Measurements from ENCODE around the gene RER1. TPM values are rescaled to one million over a fixed set of nuclear protein-coding genes. Genes with fewer than 3 reads are reported as not detected.

RER1 gene
- polyA plus RNA-seq, 1 donor from 2014 or later, result 58.7 TPM

DNA sequence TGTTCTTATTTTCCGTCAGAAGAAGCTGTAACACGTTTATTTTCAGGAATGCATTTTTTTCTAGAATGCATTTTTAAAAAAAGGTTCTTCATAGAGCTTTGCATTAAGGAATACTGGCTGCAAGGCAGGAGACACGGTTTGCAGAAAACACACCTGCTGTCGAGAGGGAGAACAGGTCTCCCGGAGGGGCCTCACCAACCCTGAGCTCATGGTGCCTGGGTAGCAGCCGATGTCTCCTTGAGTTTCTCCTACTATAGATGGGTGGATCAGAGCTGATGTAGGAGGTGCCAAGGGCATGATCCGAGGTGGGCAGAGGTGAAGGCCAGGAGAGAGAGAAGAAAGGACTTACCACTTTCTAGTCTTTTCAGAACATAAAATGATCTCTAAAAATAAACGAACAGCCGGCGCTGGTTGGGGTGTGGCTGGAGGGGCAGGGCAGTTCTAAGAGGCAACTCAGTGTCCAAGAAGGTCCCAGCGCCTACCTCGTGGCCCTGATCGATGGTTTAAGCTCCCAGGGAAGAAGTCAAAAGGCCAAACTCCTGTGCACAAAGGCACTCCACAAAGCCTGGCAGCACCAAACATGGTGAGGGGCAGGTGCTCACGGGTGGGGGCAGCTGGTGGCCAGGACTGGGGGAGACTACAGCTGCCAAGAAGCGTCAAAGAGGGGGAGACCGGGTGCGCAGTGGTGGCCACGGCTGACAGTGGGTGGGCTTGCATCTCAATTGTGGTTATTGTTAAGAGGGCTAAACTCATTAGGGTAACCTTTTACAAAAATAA, 12.5 kb upstream of the RER1 start:
- H3K36me3 ChIP-seq (ENCODE audit: insufficient read depth, low read length), result no peaks in the 10 kb centered on the region
- no peak overlapping the region for H3K9ac ChIP-seq (ENCODE audit: low read length)
- H3K9me3 ChIP-seq (ENCODE audit: low read length), result no peaks in the 10 kb centered on the region
- no peak overlapping the region for H3K27ac ChIP-seq (ENCODE audit: low read length)
- no peaks in the 10 kb centered on the region for H3K79me2 ChIP-seq (replicated peaks; ENCODE audit: insufficient read depth, low read length)
- no peak overlapping the region for H2AFZ ChIP-seq (ENCODE audit: low read depth, low read length)
- H3K4me3 ChIP-seq (ENCODE audit: low read length), result no peak overlapping the region
- H3K27me3 ChIP-seq (ENCODE audit: insufficient read depth, low read depth, low read length), result no peaks in the 10 kb centered on the region
- no peaks in the 10 kb centered on the region for H3F3A ChIP-seq (ENCODE audit: insufficient read depth, low read length, poor library complexity, severe bottlenecking)
- H3K9me2 ChIP-seq (ENCODE audit: insufficient read depth, low read length), result no peaks in the 10 kb centered on the region
- H4K20me1 ChIP-seq (ENCODE audit: insufficient read depth), result no peaks in the 10 kb centered on the region
- no peak overlapping the region for H3K4me2 ChIP-seq (ENCODE audit: low read length)
- TF ChIP-seq TAF1 (IDR thresholded peaks at IDR 0.05; ENCODE audit: low read depth) (no peak), POLR2AphosphoS5 (IDR thresholded peaks at IDR 0.05) (no peak), RAD21 (conservative IDR thresholded peaks at IDR 0.05) (no peak), SMC3 (conservative IDR thresholded peaks at IDR 0.05; ENCODE audit: poor library complexity) (no peak), EZH2 (IDR thresholded peaks at IDR 0.05; ENCODE audit: borderline replicate concordance, insufficient read depth, low read length, poor library complexity, severe bottlenecking) (no peak), EP300 (conservative IDR thresholded peaks at IDR 0.05; ENCODE audit: poor library complexity, severe bottlenecking) (no peak), MXI1 (conservative IDR thresholded peaks at IDR 0.05; ENCODE audit: poor library complexity, severe bottlenecking) (no peak)
- TF ChIP-seq, protein P1, sequence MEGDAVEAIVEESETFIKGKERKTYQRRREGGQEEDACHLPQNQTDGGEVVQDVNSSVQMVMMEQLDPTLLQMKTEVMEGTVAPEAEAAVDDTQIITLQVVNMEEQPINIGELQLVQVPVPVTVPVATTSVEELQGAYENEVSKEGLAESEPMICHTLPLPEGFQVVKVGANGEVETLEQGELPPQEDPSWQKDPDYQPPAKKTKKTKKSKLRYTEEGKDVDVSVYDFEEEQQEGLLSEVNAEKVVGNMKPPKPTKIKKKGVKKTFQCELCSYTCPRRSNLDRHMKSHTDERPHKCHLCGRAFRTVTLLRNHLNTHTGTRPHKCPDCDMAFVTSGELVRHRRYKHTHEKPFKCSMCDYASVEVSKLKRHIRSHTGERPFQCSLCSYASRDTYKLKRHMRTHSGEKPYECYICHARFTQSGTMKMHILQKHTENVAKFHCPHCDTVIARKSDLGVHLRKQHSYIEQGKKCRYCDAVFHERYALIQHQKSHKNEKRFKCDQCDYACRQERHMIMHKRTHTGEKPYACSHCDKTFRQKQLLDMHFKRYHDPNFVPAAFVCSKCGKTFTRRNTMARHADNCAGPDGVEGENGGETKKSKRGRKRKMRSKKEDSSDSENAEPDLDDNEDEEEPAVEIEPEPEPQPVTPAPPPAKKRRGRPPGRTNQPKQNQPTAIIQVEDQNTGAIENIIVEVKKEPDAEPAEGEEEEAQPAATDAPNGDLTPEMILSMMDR (IDR thresholded peaks at IDR 0.05; ENCODE audit: poor library complexity, severe bottlenecking), result no peak
- TF ChIP-seq, protein P2, sequence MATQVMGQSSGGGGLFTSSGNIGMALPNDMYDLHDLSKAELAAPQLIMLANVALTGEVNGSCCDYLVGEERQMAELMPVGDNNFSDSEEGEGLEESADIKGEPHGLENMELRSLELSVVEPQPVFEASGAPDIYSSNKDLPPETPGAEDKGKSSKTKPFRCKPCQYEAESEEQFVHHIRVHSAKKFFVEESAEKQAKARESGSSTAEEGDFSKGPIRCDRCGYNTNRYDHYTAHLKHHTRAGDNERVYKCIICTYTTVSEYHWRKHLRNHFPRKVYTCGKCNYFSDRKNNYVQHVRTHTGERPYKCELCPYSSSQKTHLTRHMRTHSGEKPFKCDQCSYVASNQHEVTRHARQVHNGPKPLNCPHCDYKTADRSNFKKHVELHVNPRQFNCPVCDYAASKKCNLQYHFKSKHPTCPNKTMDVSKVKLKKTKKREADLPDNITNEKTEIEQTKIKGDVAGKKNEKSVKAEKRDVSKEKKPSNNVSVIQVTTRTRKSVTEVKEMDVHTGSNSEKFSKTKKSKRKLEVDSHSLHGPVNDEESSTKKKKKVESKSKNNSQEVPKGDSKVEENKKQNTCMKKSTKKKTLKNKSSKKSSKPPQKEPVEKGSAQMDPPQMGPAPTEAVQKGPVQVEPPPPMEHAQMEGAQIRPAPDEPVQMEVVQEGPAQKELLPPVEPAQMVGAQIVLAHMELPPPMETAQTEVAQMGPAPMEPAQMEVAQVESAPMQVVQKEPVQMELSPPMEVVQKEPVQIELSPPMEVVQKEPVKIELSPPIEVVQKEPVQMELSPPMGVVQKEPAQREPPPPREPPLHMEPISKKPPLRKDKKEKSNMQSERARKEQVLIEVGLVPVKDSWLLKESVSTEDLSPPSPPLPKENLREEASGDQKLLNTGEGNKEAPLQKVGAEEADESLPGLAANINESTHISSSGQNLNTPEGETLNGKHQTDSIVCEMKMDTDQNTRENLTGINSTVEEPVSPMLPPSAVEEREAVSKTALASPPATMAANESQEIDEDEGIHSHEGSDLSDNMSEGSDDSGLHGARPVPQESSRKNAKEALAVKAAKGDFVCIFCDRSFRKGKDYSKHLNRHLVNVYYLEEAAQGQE (IDR thresholded peaks at IDR 0.05; ENCODE audit: borderline replicate concordance), result no peak

DNA sequence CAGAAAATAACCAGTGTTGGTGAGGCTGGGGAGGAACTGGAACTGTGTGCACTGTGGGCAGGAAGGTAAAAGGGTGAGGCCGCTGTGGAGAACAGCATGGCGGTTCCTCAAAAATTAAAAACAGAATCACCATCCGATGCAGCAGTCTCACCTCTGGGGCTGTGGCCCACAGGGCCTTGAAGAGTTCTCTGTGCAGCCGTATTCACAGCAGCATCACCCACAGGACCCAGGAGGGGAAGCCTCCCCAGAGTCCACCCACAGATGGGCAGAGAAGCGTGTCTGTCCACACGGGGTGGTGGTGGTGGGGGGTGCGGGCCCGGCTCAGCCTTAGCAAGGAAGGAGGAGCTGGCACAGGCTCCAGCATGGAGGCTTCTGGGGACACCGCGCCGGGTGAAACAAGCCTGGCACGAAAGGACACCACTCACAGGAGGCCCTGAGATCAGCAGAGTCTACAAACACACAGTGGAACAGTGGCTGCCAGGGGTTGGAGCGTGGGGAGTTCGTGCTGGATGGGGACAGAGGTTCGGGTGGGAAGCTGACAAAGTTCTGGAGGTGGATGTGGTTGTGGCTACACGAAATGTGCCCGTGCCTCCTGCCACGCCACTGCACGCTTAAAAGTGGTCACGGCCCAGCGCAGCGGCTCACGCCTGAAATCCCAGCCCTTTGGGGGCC, 11.8 kb upstream of the RER1 start:
- no peaks in the 10 kb centered on the region for H4K20me1 ChIP-seq (ENCODE audit: insufficient read depth)
- H3F3A ChIP-seq (ENCODE audit: insufficient read depth, low read length, poor library complexity, severe bottlenecking), result no peaks in the 10 kb centered on the region
- H3K9me2 ChIP-seq (ENCODE audit: insufficient read depth, low read length), result no peaks in the 10 kb centered on the region
- H3K4me3 ChIP-seq (ENCODE audit: low read length), result no peak overlapping the region
- H2AFZ ChIP-seq (ENCODE audit: low read depth, low read length), result no peak overlapping the region
- H3K9ac ChIP-seq (ENCODE audit: low read length), result no peak overlapping the region
- H3K36me3 ChIP-seq (ENCODE audit: insufficient read depth, low read length), result no peaks in the 10 kb centered on the region
- no peak for TF ChIP-seq SMC3 (conservative IDR thresholded peaks at IDR 0.05; ENCODE audit: poor library complexity)
- H3K79me2 ChIP-seq (replicated peaks; ENCODE audit: insufficient read depth, low read length), result no peaks in the 10 kb centered on the region
- H3K9me3 ChIP-seq (ENCODE audit: low read length), result no peaks in the 10 kb centered on the region
- no peaks in the 10 kb centered on the region for H3K27me3 ChIP-seq (ENCODE audit: insufficient read depth, low read depth, low read length)
- H3K27ac ChIP-seq (ENCODE audit: low read length), result no peak overlapping the region
- no peak overlapping the region for H3K4me2 ChIP-seq (ENCODE audit: low read length)
